Glutamatergic neuron (in vitro differentiated cells): ENCODE results near the gene EXOC4. TPM values are rescaled to one million over a fixed set of nuclear protein-coding genes. Genes with fewer than 3 reads are reported as not detected.

Experiments used
- DNase-seq: peaks from one replicate; pipeline ENCODE4 v3.0.0; 2022
- H3K27ac Mint-ChIP-seq: one replicate; pipeline ENCODE4 v1.8.0; 2020; ENCODE audit warnings: mild to moderate bottlenecking, mixed read lengths, inconsistent platforms; ENCODE audit not compliant: unreplicated experiment
- H3K27me3 Mint-ChIP-seq: one replicate; pipeline ENCODE4 v1.8.0; 2020; ENCODE audit warnings: mild to moderate bottlenecking, moderate library complexity, mixed read lengths, inconsistent platforms; ENCODE audit not compliant: unreplicated experiment
- H3K36me3 Mint-ChIP-seq: one replicate; pipeline ENCODE4 v1.8.0; 2020; ENCODE audit warnings: mild to moderate bottlenecking, mixed read lengths, inconsistent platforms; ENCODE audit not compliant: unreplicated experiment
- H3K4me1 Mint-ChIP-seq: one replicate; pipeline ENCODE4 v1.8.0; 2020; ENCODE audit warnings: mild to moderate bottlenecking, low read depth, mixed read lengths, inconsistent platforms; ENCODE audit not compliant: unreplicated experiment
- H3K4me3 Mint-ChIP-seq: one replicate; pipeline ENCODE4 v1.8.0; 2020; ENCODE audit warnings: mild to moderate bottlenecking, mixed read lengths, inconsistent platforms; ENCODE audit not compliant: unreplicated experiment
- H3K9me3 Mint-ChIP-seq: one replicate; pipeline ENCODE4 v1.8.0; 2020; ENCODE audit warnings: mild to moderate bottlenecking, moderate library complexity, mixed read lengths, inconsistent platforms; ENCODE audit not compliant: unreplicated experiment
- total RNA-seq: library from RNA; stranded (reverse); fragmentation: NEBNext Ultra II Directional; extraction: Animal tissue kit (Norgen Biotek cat#: 25700); gene quantifications from one replicate; pipeline ENCODE4 v1.2.1, GENCODE V29; 2021; ENCODE audit not compliant: unreplicated experiment
- TF ChIP-seq, protein P1 (sequence below): fragments of 200-600 bp; sonication (generic); IDR thresholded peaks from one replicate; pipeline ENCODE4 v1.5.0; 2021; ENCODE audit not compliant: partially characterized antibody, unreplicated experiment

Gene EXOC4
- total RNA-seq, 1 donor from 2014 or later: 73.8 TPM

DNA sequence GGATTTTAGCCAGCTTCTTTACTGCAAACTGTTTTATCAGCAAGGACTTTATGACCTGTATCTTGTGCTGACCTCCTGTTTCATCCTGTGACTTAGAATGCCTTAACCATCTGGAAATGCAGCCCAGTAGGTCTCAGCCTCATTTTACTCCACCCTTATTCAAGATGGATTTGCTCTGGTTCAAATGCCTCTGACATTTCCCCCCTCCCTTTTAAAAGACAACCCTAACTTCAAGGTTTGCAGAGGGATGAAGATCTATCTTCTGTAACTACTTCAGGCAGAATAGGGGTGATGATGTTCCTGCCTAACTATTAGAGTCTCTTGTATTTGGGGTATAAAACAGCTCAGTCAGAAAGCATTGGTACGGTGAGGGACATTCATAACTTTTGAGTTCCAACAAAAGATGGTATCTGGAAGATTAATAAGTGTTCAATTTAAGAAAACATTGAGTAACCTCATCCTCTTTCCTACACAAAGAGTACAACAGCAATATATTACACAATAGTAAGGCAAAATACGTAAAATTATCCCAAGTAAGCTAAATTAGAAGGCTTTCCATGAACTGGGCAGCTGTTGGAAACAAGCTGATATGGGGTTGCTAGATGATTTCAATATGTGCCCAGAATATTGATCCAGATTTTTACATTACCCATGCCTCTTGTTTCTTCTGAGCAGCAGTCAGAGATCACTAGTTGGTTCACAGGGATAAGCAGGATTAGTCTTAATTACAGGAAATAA, 834.3 kb downstream of the EXOC4 start:
- peaks cover 19% of the 10 kb centered on the region for H3K36me3 Mint-ChIP-seq
- H3K27ac Mint-ChIP-seq: no peak overlapping the region
- H3K9me3 Mint-ChIP-seq: peaks cover 6% of the 10 kb centered on the region
- H3K4me3 Mint-ChIP-seq: no peak overlapping the region
- DNase-seq: no peak
- TF ChIP-seq, protein P1, sequence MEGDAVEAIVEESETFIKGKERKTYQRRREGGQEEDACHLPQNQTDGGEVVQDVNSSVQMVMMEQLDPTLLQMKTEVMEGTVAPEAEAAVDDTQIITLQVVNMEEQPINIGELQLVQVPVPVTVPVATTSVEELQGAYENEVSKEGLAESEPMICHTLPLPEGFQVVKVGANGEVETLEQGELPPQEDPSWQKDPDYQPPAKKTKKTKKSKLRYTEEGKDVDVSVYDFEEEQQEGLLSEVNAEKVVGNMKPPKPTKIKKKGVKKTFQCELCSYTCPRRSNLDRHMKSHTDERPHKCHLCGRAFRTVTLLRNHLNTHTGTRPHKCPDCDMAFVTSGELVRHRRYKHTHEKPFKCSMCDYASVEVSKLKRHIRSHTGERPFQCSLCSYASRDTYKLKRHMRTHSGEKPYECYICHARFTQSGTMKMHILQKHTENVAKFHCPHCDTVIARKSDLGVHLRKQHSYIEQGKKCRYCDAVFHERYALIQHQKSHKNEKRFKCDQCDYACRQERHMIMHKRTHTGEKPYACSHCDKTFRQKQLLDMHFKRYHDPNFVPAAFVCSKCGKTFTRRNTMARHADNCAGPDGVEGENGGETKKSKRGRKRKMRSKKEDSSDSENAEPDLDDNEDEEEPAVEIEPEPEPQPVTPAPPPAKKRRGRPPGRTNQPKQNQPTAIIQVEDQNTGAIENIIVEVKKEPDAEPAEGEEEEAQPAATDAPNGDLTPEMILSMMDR: no peak
- no peaks in the 10 kb centered on the region for H3K27me3 Mint-ChIP-seq
- H3K4me1 Mint-ChIP-seq: no peaks in the 10 kb centered on the region

DNA sequence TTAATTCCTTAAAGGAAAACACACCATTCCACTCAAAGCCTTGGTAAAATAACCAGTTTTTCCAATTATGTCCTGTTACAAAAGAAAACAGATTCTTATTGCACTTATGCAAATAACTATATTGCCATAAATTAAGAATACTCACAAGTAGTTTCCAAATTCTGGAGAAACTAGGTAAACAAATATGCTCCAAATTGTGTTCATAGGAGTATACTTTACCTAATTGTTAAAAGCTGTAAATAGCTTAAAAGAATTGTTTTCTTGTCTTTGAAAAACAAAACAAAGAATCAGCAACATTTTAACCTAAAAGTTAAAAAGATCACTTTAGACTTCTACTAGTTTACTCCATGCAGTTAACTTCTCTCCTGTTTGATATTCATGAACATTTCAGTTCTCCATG, 835.3 kb downstream of the EXOC4 start:
- DNase-seq: no peak
- Mint-ChIP-seq H3K27me3 (no peaks in the 10 kb centered on the region), H3K27ac (no peak overlapping the region), H3K4me1 (no peaks in the 10 kb centered on the region), H3K36me3 (peaks cover 23% of the 10 kb centered on the region), H3K4me3 (no peak overlapping the region), H3K9me3 (peaks cover 6% of the 10 kb centered on the region)
- TF ChIP-seq, protein P1: no peak

DNA sequence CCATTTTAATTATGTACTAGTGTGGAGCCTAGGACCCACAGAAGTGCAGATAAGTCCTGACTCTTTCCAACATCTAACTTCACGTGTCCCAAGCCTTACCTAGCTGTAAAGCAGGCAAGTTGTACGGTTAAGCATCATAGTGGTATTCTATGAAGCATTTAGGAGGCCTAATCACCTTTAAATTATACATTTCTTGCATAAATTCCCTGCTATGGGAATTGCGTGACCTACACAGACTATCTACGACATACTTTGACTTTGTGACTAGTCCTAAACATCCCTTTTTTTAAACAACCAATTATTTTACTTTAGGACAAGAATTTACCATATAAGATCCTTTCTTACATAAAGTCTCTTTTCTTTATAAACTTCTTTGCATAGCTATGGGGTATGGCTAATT, 836.6 kb downstream of the EXOC4 start:
- no peaks in the 10 kb centered on the region for H3K27me3 Mint-ChIP-seq
- no peaks in the 10 kb centered on the region for H3K4me1 Mint-ChIP-seq
- peaks cover 19% of the 10 kb centered on the region for H3K36me3 Mint-ChIP-seq
- DNase-seq: no peak
- TF ChIP-seq, protein P1: no peak
- no peak overlapping the region for H3K27ac Mint-ChIP-seq
- H3K9me3 Mint-ChIP-seq: peaks cover 8% of the 10 kb centered on the region
- no peak overlapping the region for H3K4me3 Mint-ChIP-seq

DNA sequence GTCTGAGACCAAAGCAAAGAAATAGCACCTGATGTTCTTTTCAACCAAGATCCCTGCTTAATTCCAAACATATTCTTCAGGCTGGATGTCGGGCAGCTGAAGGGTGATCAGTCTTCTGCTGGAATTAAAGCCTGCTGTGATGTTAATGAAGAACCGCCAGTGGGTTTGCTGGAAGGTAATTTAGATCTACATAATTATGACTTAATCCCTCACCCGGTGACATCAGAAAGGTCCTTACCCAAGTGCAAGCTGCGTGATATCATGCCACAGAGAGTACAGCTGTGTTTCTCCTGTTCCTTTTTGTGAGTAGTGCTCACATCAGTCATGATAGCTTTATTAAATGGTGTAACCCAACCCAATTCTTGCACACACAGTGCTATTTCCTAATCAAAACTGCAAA, 845.2 kb downstream of the EXOC4 start:
- Mint-ChIP-seq H3K9me3 (peaks cover 2% of the 10 kb centered on the region), H3K4me3 (no peak overlapping the region), H3K4me1 (no peaks in the 10 kb centered on the region), H3K27me3 (no peaks in the 10 kb centered on the region), H3K27ac (no peak overlapping the region), H3K36me3 (peaks cover 6% of the 10 kb centered on the region)
- TF ChIP-seq, protein P1: no peak
- no peak for DNase-seq

DNA sequence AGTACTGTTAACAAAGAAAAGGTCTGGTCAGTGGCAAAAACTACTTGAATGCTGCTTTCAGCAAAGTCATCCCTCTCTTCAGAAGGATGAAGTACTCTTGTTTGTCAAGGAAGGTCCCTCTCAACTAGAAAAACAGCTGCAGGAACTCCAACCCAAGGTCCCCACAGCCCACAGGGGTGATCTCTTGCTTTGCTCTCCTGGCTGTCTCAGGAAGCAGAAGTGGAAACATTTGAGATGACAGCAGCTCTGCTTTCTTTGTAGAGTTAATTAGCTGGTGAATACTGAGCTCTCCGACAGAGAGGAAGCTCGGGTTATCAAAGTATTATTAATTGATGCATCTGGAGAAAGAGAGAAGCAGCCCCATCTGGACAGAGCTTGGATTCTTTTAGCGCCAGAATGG, 848.8 kb downstream of the EXOC4 start:
- TF ChIP-seq, protein P1: no peak
- DNase-seq: no peak
- H3K9me3 Mint-ChIP-seq: no peaks in the 10 kb centered on the region
- H3K27me3 Mint-ChIP-seq: no peaks in the 10 kb centered on the region
- H3K36me3 Mint-ChIP-seq: peaks cover 3% of the 10 kb centered on the region
- H3K27ac Mint-ChIP-seq: no peak overlapping the region
- no peak overlapping the region for H3K4me3 Mint-ChIP-seq
- no peaks in the 10 kb centered on the region for H3K4me1 Mint-ChIP-seq
